ENCODE results near the gene RNF222. TPM values are rescaled to one million over a fixed set of nuclear protein-coding genes. Genes with fewer than 3 reads are reported as not detected.
A peak's percentile ranks its signal among the peaks of the same experiment; 100 is the strongest.

The RNF222 gene
- total and polyA plus RNA-seq, 2 donors: 0.34 TPM; not detected in 1

- H3K9me3 ChIP-seq (ENCODE audit: control insufficient read depth in 2 of 2, insufficient read depth in 1 of 2, low read length in 1 of 2): no peaks in the 10 kb centered on the region
- DNase-seq (ENCODE audit: low read depth in 6 of 9, low spot score in 9 of 9): peak; percentile 5 to 59 (median 25)
- H3K27ac ChIP-seq (ENCODE audit: low read depth in 1 of 2, low read length in 1 of 2): peak overlapping the region; percentile 88 to 96
- H3K4me3 ChIP-seq (ENCODE audit: low read length in 2 of 2): peak overlapping the region; percentile 72 to 74
- under 1% methylated on average over 43 of the region's 43 CpGs for WGBS
- peaks cover 0 to 5% of the 10 kb centered on the region in 2 donors for H3K36me3 ChIP-seq (ENCODE audit: control insufficient read depth in 2 of 2, insufficient read depth in 2 of 2, low read length in 1 of 2)
- peaks cover 4 to 11% of the 10 kb centered on the region in 2 donors for H3K4me1 ChIP-seq (ENCODE audit: control insufficient read depth in 2 of 2, insufficient read depth in 2 of 2, low read length in 2 of 2)
- H3K27me3 ChIP-seq (ENCODE audit: control insufficient read depth in 2 of 2, insufficient read depth in 1 of 2, low read length in 1 of 2): no peaks in the 10 kb centered on the region
Observed at GRCh38 chr17:8436169-8436843, 38.7 kb upstream of the RNF222 start.

- 3% methylated on average over 68 of the region's 68 CpGs for WGBS
Observed at GRCh38 chr17:8435245-8436168, 37.9 kb upstream of the RNF222 start, which contains the start of gene NDEL1. TSS of gene NDEL1 (plus strand) at chr17:8435884. CDS start at chr17:8444272, 8,388 bp downstream.

GRCh38 chr17:8430966-8431365 is 33.3 kb upstream of the RNF222 start:
- Histone ChIP-seq H3K36me3 (ENCODE audit: control insufficient read depth in 2 of 2, insufficient read depth in 2 of 2, low read length in 1 of 2) (no peaks in the 10 kb centered on the region), H3K4me3 (ENCODE audit: low read length in 2 of 2) (no peak overlapping the region), H3K4me1 (ENCODE audit: control insufficient read depth in 2 of 2, insufficient read depth in 2 of 2, low read length in 2 of 2) (peaks cover 0 to 3% of the 10 kb centered on the region in 2 donors), H3K9me3 (ENCODE audit: control insufficient read depth in 2 of 2, insufficient read depth in 1 of 2, low read length in 1 of 2) (no peaks in the 10 kb centered on the region), H3K27me3 (ENCODE audit: control insufficient read depth in 2 of 2, insufficient read depth in 1 of 2, low read length in 1 of 2) (no peaks in the 10 kb centered on the region), H3K27ac (ENCODE audit: low read depth in 1 of 2, low read length in 1 of 2) (no peak overlapping the region)
- no peak for DNase-seq (ENCODE audit: low read depth in 6 of 9, low spot score in 9 of 9)
- 95% methylated on average over 7 of the region's 7 CpGs for WGBS

More at GRCh38 chr17:8435245-8436168, 37.9 kb upstream of the RNF222 start, which contains the start of gene NDEL1:
- Histone ChIP-seq H3K27ac (ENCODE audit: low read depth in 1 of 2, low read length in 1 of 2) (peak within 1 kb of the TSS; percentile 88 to 96), H3K4me1 (ENCODE audit: control insufficient read depth in 2 of 2, insufficient read depth in 2 of 2, low read length in 2 of 2) (peaks cover 4 to 11% of the 10 kb centered on the region in 2 donors), H3K4me3 (ENCODE audit: low read length in 2 of 2) (peak within 1 kb of the TSS; percentile 72 to 74), H3K27me3 (ENCODE audit: control insufficient read depth in 2 of 2, insufficient read depth in 1 of 2, low read length in 1 of 2) (no peaks in the 10 kb centered on the region), H3K36me3 (ENCODE audit: control insufficient read depth in 2 of 2, insufficient read depth in 2 of 2, low read length in 1 of 2) (peaks cover 0 to 5% of the 10 kb centered on the region in 2 donors), H3K9me3 (ENCODE audit: control insufficient read depth in 2 of 2, insufficient read depth in 1 of 2, low read length in 1 of 2) (no peaks in the 10 kb centered on the region)
- DNase-seq (ENCODE audit: low read depth in 6 of 9, low spot score in 9 of 9): peak; percentile 86 to 98 (median 95)

- no peak overlapping the region for H3K27ac ChIP-seq (ENCODE audit: low read depth in 1 of 2, low read length in 1 of 2)
- H3K36me3 ChIP-seq (ENCODE audit: control insufficient read depth in 2 of 2, insufficient read depth in 2 of 2, low read length in 1 of 2): no peaks in the 10 kb centered on the region
- no peaks in the 10 kb centered on the region for H3K9me3 ChIP-seq (ENCODE audit: control insufficient read depth in 2 of 2, insufficient read depth in 1 of 2, low read length in 1 of 2)
- peaks cover 0 to 2% of the 10 kb centered on the region in 2 donors for H3K27me3 ChIP-seq (ENCODE audit: control insufficient read depth in 2 of 2, insufficient read depth in 1 of 2, low read length in 1 of 2)
- over 99% methylated on average over 3 of the region's 3 CpGs for WGBS
- H3K4me3 ChIP-seq (ENCODE audit: low read length in 2 of 2): no peak overlapping the region
- DNase-seq (ENCODE audit: low read depth in 6 of 9, low spot score in 9 of 9): no peak
- no peaks in the 10 kb centered on the region for H3K4me1 ChIP-seq (ENCODE audit: control insufficient read depth in 2 of 2, insufficient read depth in 2 of 2, low read length in 2 of 2)
Observed at GRCh38 chr17:8426802-8427201, 29.2 kb upstream of the RNF222 start.

GRCh38 chr17:8426094-8426720 is 28.6 kb upstream of the RNF222 start:
- H3K27ac ChIP-seq (ENCODE audit: low read depth in 1 of 2, low read length in 1 of 2): no peak overlapping the region
- no peaks in the 10 kb centered on the region for H3K4me1 ChIP-seq (ENCODE audit: control insufficient read depth in 2 of 2, insufficient read depth in 2 of 2, low read length in 2 of 2)
- H3K4me3 ChIP-seq (ENCODE audit: low read length in 2 of 2): no peak overlapping the region
- no peaks in the 10 kb centered on the region for H3K9me3 ChIP-seq (ENCODE audit: control insufficient read depth in 2 of 2, insufficient read depth in 1 of 2, low read length in 1 of 2)
- WGBS: 93% methylated on average over 6 of the region's 6 CpGs
- peaks cover 0 to 2% of the 10 kb centered on the region in 2 donors for H3K27me3 ChIP-seq (ENCODE audit: control insufficient read depth in 2 of 2, insufficient read depth in 1 of 2, low read length in 1 of 2)
- no peak for DNase-seq (ENCODE audit: low read depth in 6 of 9, low spot score in 9 of 9)
- no peaks in the 10 kb centered on the region for H3K36me3 ChIP-seq (ENCODE audit: control insufficient read depth in 2 of 2, insufficient read depth in 2 of 2, low read length in 1 of 2)

GRCh38 chr17:8421571-8421970 is 23.9 kb upstream of the RNF222 start:
- no peak overlapping the region for H3K4me3 ChIP-seq (ENCODE audit: low read length in 2 of 2)
- WGBS: 88% methylated on average over 3 of the region's 3 CpGs
- no peaks in the 10 kb centered on the region for H3K36me3 ChIP-seq (ENCODE audit: control insufficient read depth in 2 of 2, insufficient read depth in 2 of 2, low read length in 1 of 2)
- no peak for DNase-seq (ENCODE audit: low read depth in 6 of 9, low spot score in 9 of 9)
- H3K27ac ChIP-seq (ENCODE audit: low read depth in 1 of 2, low read length in 1 of 2): no peak overlapping the region
- no peaks in the 10 kb centered on the region for H3K4me1 ChIP-seq (ENCODE audit: control insufficient read depth in 2 of 2, insufficient read depth in 2 of 2, low read length in 2 of 2)
- H3K27me3 ChIP-seq (ENCODE audit: control insufficient read depth in 2 of 2, insufficient read depth in 1 of 2, low read length in 1 of 2): peaks cover 2 to 17% of the 10 kb centered on the region in 2 donors
- no peaks in the 10 kb centered on the region for H3K9me3 ChIP-seq (ENCODE audit: control insufficient read depth in 2 of 2, insufficient read depth in 1 of 2, low read length in 1 of 2)

- no peaks in the 10 kb centered on the region for H3K36me3 ChIP-seq (ENCODE audit: control insufficient read depth in 2 of 2, insufficient read depth in 2 of 2, low read length in 1 of 2)
- H3K9me3 ChIP-seq (ENCODE audit: control insufficient read depth in 2 of 2, insufficient read depth in 1 of 2, low read length in 1 of 2): no peaks in the 10 kb centered on the region
- WGBS: 77% methylated on average over 5 of the region's 5 CpGs
- peak overlapping the region in 1 of 2 donors; percentile 17 for H3K27ac ChIP-seq (ENCODE audit: low read depth in 1 of 2, low read length in 1 of 2)
- H3K27me3 ChIP-seq (ENCODE audit: control insufficient read depth in 2 of 2, insufficient read depth in 1 of 2, low read length in 1 of 2): peaks cover 2 to 20% of the 10 kb centered on the region in 2 donors
- no peak overlapping the region for H3K4me3 ChIP-seq (ENCODE audit: low read length in 2 of 2)
- peak in 1 of 9 donors; percentile 10 for DNase-seq (ENCODE audit: low read depth in 6 of 9, low spot score in 9 of 9)
- no peaks in the 10 kb centered on the region for H3K4me1 ChIP-seq (ENCODE audit: control insufficient read depth in 2 of 2, insufficient read depth in 2 of 2, low read length in 2 of 2)
Observed at GRCh38 chr17:8420041-8420934, 22.7 kb upstream of the RNF222 start.

- Histone ChIP-seq H3K27me3 (ENCODE audit: control insufficient read depth in 2 of 2, insufficient read depth in 1 of 2, low read length in 1 of 2) (peaks cover 2 to 20% of the 10 kb centered on the region in 2 donors), H3K4me3 (ENCODE audit: low read length in 2 of 2) (no peak overlapping the region), H3K27ac (ENCODE audit: low read depth in 1 of 2, low read length in 1 of 2) (no peak overlapping the region), H3K36me3 (ENCODE audit: control insufficient read depth in 2 of 2, insufficient read depth in 2 of 2, low read length in 1 of 2) (no peaks in the 10 kb centered on the region), H3K9me3 (ENCODE audit: control insufficient read depth in 2 of 2, insufficient read depth in 1 of 2, low read length in 1 of 2) (no peaks in the 10 kb centered on the region), H3K4me1 (ENCODE audit: control insufficient read depth in 2 of 2, insufficient read depth in 2 of 2, low read length in 2 of 2) (no peaks in the 10 kb centered on the region)
- 84% methylated on average over 1 of the region's 1 CpG for WGBS
- DNase-seq (ENCODE audit: low read depth in 6 of 9, low spot score in 9 of 9): no peak
Observed at GRCh38 chr17:8419305-8419704, 21.7 kb upstream of the RNF222 start.
